Amniotic stem cell (primary cell): ENCODE results near the gene SLIT1.

ENCODE experiments used
- DNase-seq: peaks from one replicate; lab custom pipeline; 2025; lab: John Stamatoyannopoulos, UW

Gene SLIT1

DNA sequence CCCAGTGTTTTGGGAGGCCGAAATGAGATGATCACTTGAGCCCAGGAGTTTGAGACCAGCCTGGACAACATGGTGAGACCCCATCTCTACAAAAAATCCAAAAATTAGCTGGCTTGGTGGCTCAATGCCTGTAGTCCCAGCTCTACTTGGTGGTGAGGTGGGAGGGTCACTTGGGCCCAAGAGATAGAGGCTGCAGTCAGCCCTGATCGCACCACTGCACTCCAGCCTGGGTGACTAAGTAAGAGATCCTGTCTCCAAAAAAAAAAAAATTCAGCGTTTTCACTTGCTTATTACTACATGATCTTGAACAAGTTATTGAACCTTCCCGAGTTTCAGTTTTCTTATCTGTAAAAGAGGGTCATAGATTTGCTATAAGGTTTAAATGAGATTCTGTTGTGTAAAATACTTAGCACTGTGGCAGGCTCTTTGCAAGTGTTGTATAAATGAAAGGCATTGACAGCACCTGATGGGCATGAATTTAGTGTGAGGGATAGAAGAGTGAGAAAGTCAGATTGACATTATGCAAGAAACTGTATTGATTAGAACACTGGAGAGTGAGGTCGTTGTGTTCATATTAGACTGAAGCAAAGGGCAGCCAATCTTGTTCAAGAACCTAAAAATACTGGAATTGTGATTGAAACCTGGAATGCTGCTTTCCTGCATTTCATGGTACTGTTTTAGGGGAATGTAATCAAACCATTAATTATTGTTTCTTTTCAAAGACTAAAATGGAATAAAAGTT lies 216.9 kb downstream of the SLIT1 start:
- DNase-seq = no peak

DNA sequence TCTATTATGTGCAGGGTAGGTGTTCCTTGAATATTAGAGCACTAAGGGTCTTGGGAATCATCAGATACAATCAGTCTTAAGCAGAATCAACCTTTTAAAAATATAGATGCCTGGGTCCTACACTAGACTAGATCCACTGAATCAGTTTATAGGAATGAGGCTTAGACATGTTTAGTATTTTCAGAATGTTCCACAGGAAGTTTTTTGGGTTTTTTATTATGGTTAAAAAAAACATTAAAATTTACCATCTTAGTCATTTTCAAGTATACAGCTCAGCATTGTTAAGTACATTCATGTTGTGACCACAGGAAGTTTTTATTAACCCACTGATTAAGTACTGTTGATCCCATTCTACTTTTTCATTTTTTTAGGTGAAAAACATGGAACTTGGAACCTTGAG lies 217.9 kb downstream of the SLIT1 start:
- no peak for DNase-seq

DNA sequence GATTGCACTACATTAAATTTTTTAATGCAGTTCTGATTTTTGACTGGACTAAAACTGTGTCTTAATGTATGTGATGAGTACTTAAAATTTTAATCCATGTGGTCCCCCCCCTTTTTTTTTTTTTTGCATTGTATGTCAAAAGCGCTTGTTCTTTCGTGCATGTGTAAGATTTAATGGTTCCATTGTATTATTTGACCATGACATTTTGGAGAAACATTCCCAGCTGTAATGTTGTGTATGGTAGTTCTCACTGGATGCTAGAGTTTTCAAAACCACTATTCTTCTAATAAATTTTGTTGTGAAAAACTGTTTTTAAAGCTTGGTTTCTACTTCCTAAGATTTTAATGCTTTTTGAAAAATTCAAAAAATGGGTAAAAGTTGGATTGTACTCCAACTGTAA lies 221.6 kb downstream of the SLIT1 start:
- no peak for DNase-seq

DNA sequence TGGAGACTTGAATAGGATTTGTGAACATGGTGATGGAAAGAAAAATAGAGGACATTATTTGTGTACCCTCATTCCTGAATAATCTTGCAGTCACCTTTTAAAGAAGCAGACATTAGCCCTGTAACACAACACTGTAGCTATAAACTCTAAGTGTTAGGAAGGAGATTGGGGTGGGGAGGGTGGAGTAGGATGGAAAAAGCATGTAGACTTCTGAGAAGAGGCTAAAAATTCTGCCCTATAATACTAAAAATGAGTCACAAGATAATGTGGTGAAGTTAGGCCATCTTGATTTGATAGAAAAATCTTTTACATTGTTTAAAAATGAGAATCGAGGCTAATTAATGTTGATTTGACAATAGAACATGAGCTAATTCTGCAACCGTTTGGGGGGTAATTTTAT lies 224.9 kb downstream of the SLIT1 start:
- DNase-seq = no peak

DNA sequence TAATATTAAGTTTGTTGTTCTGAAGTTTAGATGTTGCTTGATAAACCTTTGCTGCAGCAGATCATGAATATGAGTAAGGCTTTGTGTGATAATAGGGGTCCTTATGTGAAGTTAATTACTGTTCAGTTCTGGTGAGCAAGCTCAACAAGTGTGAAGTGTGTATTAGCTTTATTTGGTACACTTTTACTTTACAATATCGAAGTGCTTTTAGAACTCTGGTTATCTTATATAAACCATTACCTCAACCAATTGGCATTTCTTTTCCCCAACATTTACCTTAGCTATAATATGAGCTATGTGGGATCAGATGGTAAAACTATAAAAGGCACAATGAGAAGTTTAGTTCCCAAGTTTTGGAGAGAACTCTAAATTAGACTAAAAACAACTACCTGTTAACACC lies 226.0 kb downstream of the SLIT1 start:
- DNase-seq = no peak

DNA sequence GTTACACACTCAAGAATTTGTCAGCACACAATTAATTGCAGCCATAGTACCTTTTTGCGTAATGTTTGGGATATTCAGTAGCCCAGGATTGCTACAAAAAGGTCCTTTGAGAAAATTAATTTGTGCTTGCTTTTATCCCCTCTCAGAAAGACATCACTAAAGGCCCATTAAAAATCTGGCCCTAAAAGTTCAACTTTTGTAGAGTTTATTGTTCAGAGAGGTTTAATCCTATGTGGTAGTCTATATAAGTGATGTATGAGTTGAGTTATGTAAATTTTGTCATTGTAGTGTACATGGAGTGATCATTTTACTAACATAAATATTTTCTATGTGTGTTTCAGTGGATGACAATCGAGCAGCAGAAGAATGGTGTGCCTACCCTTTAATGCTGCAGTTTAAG lies 227.7 kb downstream of the SLIT1 start:
- no peak for DNase-seq

DNA sequence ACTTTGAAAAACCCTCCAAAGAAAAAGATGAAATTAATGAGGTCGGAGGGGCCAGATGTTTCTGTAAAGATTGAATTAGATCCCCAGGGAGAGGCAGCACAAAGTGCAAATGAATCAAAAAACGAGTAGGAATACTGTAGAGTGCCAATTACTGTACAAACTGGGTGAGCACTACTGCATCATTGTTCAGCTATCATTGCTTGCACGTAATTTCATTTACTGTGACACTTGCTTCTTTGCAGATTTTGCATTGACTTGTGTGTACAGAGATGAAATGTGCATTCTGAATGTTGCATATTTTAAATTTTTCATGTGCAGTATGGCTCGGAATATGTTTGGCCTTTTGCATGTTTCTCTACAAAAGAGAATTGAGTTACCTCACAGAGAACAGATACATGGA lies 230.0 kb downstream of the SLIT1 start:
- no peak for DNase-seq

DNA sequence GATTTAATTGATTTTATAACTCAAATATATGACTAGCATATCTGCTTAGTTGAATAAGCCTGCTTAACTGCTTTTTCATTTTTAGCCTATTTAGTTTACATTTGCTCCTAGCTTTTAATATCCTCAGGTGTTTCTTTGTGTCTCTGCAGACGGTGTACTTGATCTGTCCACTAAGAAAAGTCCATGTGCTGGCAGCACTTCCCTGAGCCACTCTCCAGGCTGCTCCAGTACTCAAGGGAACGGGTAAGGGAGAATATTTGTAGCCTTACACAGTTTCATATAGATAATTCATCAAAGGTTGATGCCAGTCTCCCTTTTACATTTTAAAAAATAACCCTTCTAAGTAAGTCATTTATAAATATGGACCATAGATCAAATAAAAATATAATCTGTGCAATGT lies 233.8 kb downstream of the SLIT1 start:
- DNase-seq = no peak

DNA sequence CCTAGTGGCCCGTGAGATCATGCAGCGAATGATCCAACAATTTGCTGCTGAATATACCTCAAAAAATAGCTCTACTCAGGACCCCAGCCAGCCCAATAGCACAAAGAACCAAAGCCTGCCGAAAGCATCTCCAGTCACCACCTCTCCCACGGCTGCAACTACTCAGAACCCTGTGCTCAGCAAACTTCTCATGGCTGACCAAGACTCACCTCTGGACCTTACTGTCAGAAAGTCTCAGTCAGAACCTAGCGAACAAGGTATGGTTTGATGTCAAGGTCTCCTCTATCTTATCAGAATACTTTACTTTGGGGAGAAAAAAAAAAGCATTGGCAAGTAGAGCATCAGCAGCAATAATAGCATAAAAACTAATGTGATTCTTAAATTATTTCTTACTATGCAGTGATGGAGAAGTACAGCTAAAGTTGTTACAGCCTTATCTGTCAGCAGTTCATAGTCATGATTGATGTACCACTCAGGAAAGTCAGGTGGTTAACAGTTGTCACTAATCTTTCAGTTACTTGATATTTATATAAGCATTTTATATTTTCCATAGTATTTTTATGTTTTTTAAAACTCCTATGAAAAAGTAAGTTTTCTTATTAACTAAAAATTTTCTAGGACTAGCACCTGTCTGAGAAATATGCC lies 236.6 kb downstream of the SLIT1 start:
- no peak for DNase-seq
